B cell (primary cell): ENCODE measurements around the gene OPTN.

Experiments
- CTCF ChIP-seq: fragments of 200-600 bp; IDR thresholded peaks from one replicate; pipeline ENCODE4 v1.8.0; 2022; ENCODE audit warnings: antibody characterized with exemption, mild to moderate bottlenecking
- EZH2 ChIP-seq: IDR thresholded peaks from 2 replicates; pipeline ENCODE4 v1.6.1; 2012; ENCODE audit warnings: borderline replicate concordance, low read depth, mild to moderate bottlenecking, moderate library complexity, low read length; ENCODE audit not compliant: insufficient read depth, poor library complexity, severe bottlenecking

GRCh38 chr10:13079776-13080050 is 20.2 kb upstream of the OPTN start:
- TF ChIP-seq CTCF (no peak), EZH2 (no peak)
